22Rv1 (cell line): ENCODE data around the gene CD59.

Experiments used
- ZFX ChIP-seq: fragments of 450-650 bp; IDR thresholded peaks from 2 replicates; pipeline ENCODE4 v1.6.1; 2017; ENCODE audit warnings: antibody characterized with exemption, borderline replicate concordance
- TF ChIP-seq, protein P1 (sequence below): fragments of 450-650 bp; IDR thresholded peaks from 2 replicates; pipeline ENCODE4 v1.5.1; 2017; ENCODE audit warnings: mild to moderate bottlenecking

- TF ChIP-seq, protein P1, sequence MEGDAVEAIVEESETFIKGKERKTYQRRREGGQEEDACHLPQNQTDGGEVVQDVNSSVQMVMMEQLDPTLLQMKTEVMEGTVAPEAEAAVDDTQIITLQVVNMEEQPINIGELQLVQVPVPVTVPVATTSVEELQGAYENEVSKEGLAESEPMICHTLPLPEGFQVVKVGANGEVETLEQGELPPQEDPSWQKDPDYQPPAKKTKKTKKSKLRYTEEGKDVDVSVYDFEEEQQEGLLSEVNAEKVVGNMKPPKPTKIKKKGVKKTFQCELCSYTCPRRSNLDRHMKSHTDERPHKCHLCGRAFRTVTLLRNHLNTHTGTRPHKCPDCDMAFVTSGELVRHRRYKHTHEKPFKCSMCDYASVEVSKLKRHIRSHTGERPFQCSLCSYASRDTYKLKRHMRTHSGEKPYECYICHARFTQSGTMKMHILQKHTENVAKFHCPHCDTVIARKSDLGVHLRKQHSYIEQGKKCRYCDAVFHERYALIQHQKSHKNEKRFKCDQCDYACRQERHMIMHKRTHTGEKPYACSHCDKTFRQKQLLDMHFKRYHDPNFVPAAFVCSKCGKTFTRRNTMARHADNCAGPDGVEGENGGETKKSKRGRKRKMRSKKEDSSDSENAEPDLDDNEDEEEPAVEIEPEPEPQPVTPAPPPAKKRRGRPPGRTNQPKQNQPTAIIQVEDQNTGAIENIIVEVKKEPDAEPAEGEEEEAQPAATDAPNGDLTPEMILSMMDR, result no peak
- no peak for TF ChIP-seq ZFX
Observed at GRCh38 chr11:33761471-33761870, 25.2 kb upstream of the CD59 start.
